HepG2 (cell line): Measurements from ENCODE around the gene NTS. TPM values are rescaled to one million over a fixed set of nuclear protein-coding genes. Genes with fewer than 3 reads are reported as not detected.

Experiments
- ATAC-seq: fragments of 200-7000 bp; cut with Tn5 transposase; 3 replicates; pipeline ENCODE4 v1.9.1; 2020; ENCODE audit warnings: mild to moderate bottlenecking, moderate library complexity
- BruUV-seq: library from RNA; stranded (reverse); fragments of 400-500 nt; replicated peaks from 2 replicates; lab custom pipeline; 2021; lab: Mats Ljungman, UMichigan
- CTCF ChIA-PET: fragments of 300-600 bp; formaldehyde crosslinking; extraction: SDS; loops from one replicate; lab custom pipeline; 2021; ENCODE audit warnings: low total read pairs, inconsistent platforms, low intra/inter-chr PET ratio; lab: Yijun Ruan, JAX
- POLR2A ChIA-PET: fragments of 350-600 bp; sonication (Branson Sonifier 250); formaldehyde crosslinking; loops from one replicate; lab custom pipeline; 2020; ENCODE audit warnings: antibody characterized with exemption, inconsistent platforms; lab: Yijun Ruan, JAX
- DNase-seq: peaks from one replicate; pipeline ENCODE4 v3.0.0-alpha.2; 2015; ENCODE audit warnings: low spot score
- FAIRE-seq: peaks from 3 replicates; lab custom pipeline; 2011; peaks lifted over from hg19 to GRCh38; lab: Jason Lieb, UNC
- H2AFZ ChIP-seq: one replicate; pipeline ENCODE4 v1.6.1; 2011; ENCODE audit warnings: low read length, inconsistent platforms
- H3K27ac ChIP-seq: fragments of 300-600 bp; 3 replicates; pipeline ENCODE4 v1.8.0; 2011; ENCODE audit warnings: mixed run types, mild to moderate bottlenecking, mixed read lengths, low read length, inconsistent platforms; ENCODE audit not compliant: insufficient read depth; ENCODE audit errors: extremely low read length
- H3K27me3 ChIP-seq, 2 experiments: fragments of 200-600 bp in 1 of 2; 2 replicates in 1 of 2; 3 replicates in 1 of 2; pipeline versions ENCODE4 v1.6.0 to v1.8.0; 2011; ENCODE audit warnings: low read length in 2 of 2, mild to moderate bottlenecking in 2 of 2, moderate library complexity in 2 of 2, inconsistent platforms in 1 of 2; ENCODE audit not compliant: insufficient read depth in 2 of 2, control insufficient read depth in 1 of 2
- H3K36me3 ChIP-seq, 2 experiments: fragments of 200-600 bp in 1 of 2; replicated peaks in 1 of 2; 2 replicates in 1 of 2; 3 replicates in 1 of 2; pipeline versions ENCODE4 v1.5.1 to v1.8.0; 2011; ENCODE audit warnings: low read length in 2 of 2, inconsistent platforms in 1 of 2; ENCODE audit not compliant: insufficient read depth in 2 of 2, control insufficient read depth in 1 of 2
- H3K4me1 ChIP-seq: 2 replicates; pipeline ENCODE4 v1.5.1; 2012; ENCODE audit warnings: low read length, inconsistent platforms; ENCODE audit not compliant: insufficient read depth
- H3K4me2 ChIP-seq: 2 replicates; pipeline ENCODE4 v1.6.0; 2011; ENCODE audit warnings: low read depth, low read length, inconsistent platforms
- H3K4me3 ChIP-seq, 3 experiments: fragments of 200-600 bp in 1 of 3; sonication (generic), shearing (Covaris generic) in 1 of 3; replicated peaks in 1 of 3; 2 replicates each; pipeline ENCODE4 v1.5.1; 2011 to 2016; ENCODE audit warnings: low read length in 3 of 3, inconsistent platforms in 2 of 3, low read depth in 2 of 3, mild to moderate bottlenecking in 2 of 3, control low read depth in 1 of 3, mixed read lengths in 1 of 3; ENCODE audit not compliant: insufficient read depth in 1 of 3
- H3K79me2 ChIP-seq: one replicate; pipeline ENCODE4 v1.6.1; 2011; ENCODE audit warnings: low read length, inconsistent platforms; ENCODE audit not compliant: insufficient read depth
- H3K9ac ChIP-seq: 2 replicates; pipeline ENCODE4 v1.6.0; 2011; ENCODE audit warnings: mild to moderate bottlenecking, low read depth, low read length, inconsistent platforms; ENCODE audit not compliant: insufficient read depth
- H3K9me3 ChIP-seq: 2 replicates; pipeline ENCODE4 v1.5.1; 2012; ENCODE audit warnings: mild to moderate bottlenecking, low read length
- H4K20me1 ChIP-seq: 2 replicates; pipeline ENCODE4 v1.6.0; 2011; ENCODE audit warnings: inconsistent platforms, mild to moderate bottlenecking, low read length, moderate library complexity; ENCODE audit not compliant: insufficient read depth
- AHR ChIP-seq: IDR thresholded peaks from 2 replicates; pipeline ENCODE4 v1.6.1; 2018; ENCODE audit warnings: missing genetic modification reagents, missing compliant biosample characterization
- ARNT2 ChIP-seq: sonication (generic); formaldehyde crosslinking; IDR thresholded peaks from 2 replicates; pipeline ENCODE4 v1.8.0; 2022; ENCODE audit warnings: mild to moderate bottlenecking, low read depth, missing genetic modification reagents, moderate library complexity
- ELF4 ChIP-seq: sonication (generic); formaldehyde crosslinking; IDR thresholded peaks from 2 replicates; pipeline ENCODE4 v1.5.0; 2020; ENCODE audit warnings: missing genetic modification reagents, mild to moderate bottlenecking, moderate library complexity, borderline replicate concordance
- ESRRA ChIP-seq: sonication (generic); formaldehyde crosslinking; IDR thresholded peaks from 2 replicates; pipeline ENCODE4 v1.5.1; 2020; ENCODE audit warnings: mild to moderate bottlenecking, low read depth, missing genetic modification reagents
- GTF2F1 ChIP-seq: fragments of 150-350 bp; IDR thresholded peaks from 2 replicates; pipeline ENCODE4 v1.6.1; 2014; ENCODE audit warnings: low read length
- HBP1 ChIP-seq: IDR thresholded peaks from 2 replicates; pipeline ENCODE4 v1.6.1; 2016; ENCODE audit warnings: low read depth, control low read depth
- HINFP ChIP-seq: sonication (generic); formaldehyde crosslinking; IDR thresholded peaks from 2 replicates; pipeline ENCODE4 v1.4.0; 2020; ENCODE audit warnings: low read depth, mild to moderate bottlenecking, missing genetic modification reagents
- KAT7 ChIP-seq: IDR thresholded peaks from 2 replicates; pipeline ENCODE4 v1.6.1; 2018; ENCODE audit warnings: borderline replicate concordance, missing compliant biosample characterization
- MIER3 ChIP-seq: IDR thresholded peaks from 2 replicates; pipeline ENCODE4 v1.6.1; 2016; ENCODE audit warnings: missing compliant biosample characterization, borderline replicate concordance
- MTA1 ChIP-seq: sonication (generic); formaldehyde crosslinking; IDR thresholded peaks from 2 replicates; pipeline ENCODE4 v1.4.0; 2020; ENCODE audit warnings: missing genetic modification reagents, mild to moderate bottlenecking, borderline replicate concordance
- NCOR1 ChIP-seq: fragments of 200-600 bp; sonication (generic); IDR thresholded peaks from 2 replicates; pipeline ENCODE4 v1.7.0; 2017; ENCODE audit warnings: antibody characterized with exemption, low read length, borderline replicate concordance
- POLR2AphosphoS5 ChIP-seq: IDR thresholded peaks from 2 replicates; pipeline ENCODE4 v1.6.1; 2012; ENCODE audit warnings: low read depth, low read length
- SAFB2 ChIP-seq: sonication (generic); formaldehyde crosslinking; IDR thresholded peaks from 2 replicates; pipeline ENCODE4 v1.5.1; 2020; ENCODE audit warnings: missing genetic modification reagents, low read depth, mild to moderate bottlenecking, borderline replicate concordance
- SIN3B ChIP-seq: fragments of 150-350 bp; IDR thresholded peaks from 2 replicates; pipeline ENCODE4 v1.6.1; 2014; ENCODE audit warnings: low read length
- ZBTB49 ChIP-seq: sonication (generic); formaldehyde crosslinking; IDR thresholded peaks from 2 replicates; pipeline ENCODE4 v1.4.0; 2020; ENCODE audit warnings: missing genetic modification reagents, borderline replicate concordance
- ZNF432 ChIP-seq: sonication (generic); formaldehyde crosslinking; IDR thresholded peaks from 2 replicates; pipeline ENCODE4 v1.5.0; 2020; ENCODE audit warnings: missing genetic modification reagents, mild to moderate bottlenecking, borderline replicate concordance
- ZNF556 ChIP-seq: sonication (generic); formaldehyde crosslinking; IDR thresholded peaks from 2 replicates; pipeline ENCODE4 v1.4.0; 2020; ENCODE audit warnings: mild to moderate bottlenecking, missing genetic modification reagents, borderline replicate concordance
- ZNF558 ChIP-seq: sonication (generic); formaldehyde crosslinking; IDR thresholded peaks from 2 replicates; pipeline ENCODE4 v1.9.0; 2022; ENCODE audit warnings: mild to moderate bottlenecking, missing genetic modification reagents, borderline replicate concordance
- ZNF691 ChIP-seq: sonication (generic); formaldehyde crosslinking; IDR thresholded peaks from 2 replicates; pipeline ENCODE4 v1.4.0; 2020; ENCODE audit warnings: missing genetic modification reagents, low read depth, mild to moderate bottlenecking, borderline replicate concordance
- ZNF780A ChIP-seq: sonication (generic); formaldehyde crosslinking; IDR thresholded peaks from 2 replicates; pipeline ENCODE4 v1.8.0; 2022; ENCODE audit warnings: mild to moderate bottlenecking, missing genetic modification reagents, moderate library complexity
- in situ Hi-C: cut with HindIII; loops from 2 replicates; pipeline ENCODE4 v1.10.0; 2017; ENCODE audit warnings: low pct_unique_long_range_greater_than_20kb; ENCODE audit not compliant: extremely low pct_ligation_motif_present
- intact Hi-C: fragments of 100-400 bp; cut with micrococcal nuclease; formaldehyde crosslinking; loops from one replicate; pipeline ENCODE4 v1.10.0; 2022; ENCODE audit not compliant: unreplicated experiment
- polyA plus RNA-seq, 8 experiments: library from polyadenylated mRNA; depleted of rRNA in 3 of 8; stranded (reverse) in 7 of 8; unstranded in 1 of 8; fragments of >200 nt; fragmentation: Illumina TruSeq in 4 of 8; extraction: Trizol in 4 of 8; gene quantifications; 2 replicates each; pipeline versions ENCODE4 v1.2.1 to v1.2.3, GENCODE V29; 2011 to 2016; ENCODE audit warnings: low read depth in 4 of 8, missing spikeins in 1 of 8, mixed read lengths in 1 of 8; ENCODE audit not compliant: insufficient read depth in 1 of 8
- total RNA-seq, 5 experiments: library from RNA; depleted of rRNA; stranded (reverse); fragments of >200 nt; fragmentation: Illumina TruSeq; extraction: Trizol; gene quantifications; 2 replicates each; pipeline ENCODE4 v1.2.3, GENCODE V29; 2016; ENCODE audit warnings: low read depth in 1 of 5

Gene NTS
- total and polyA plus RNA-seq, 2 of the 13 experiments (the other 11 are each of a cell fraction or from before 2014, with no cell fraction given) = 0.05 to 0.13 TPM

GRCh38 chr12:85883763-85884162, 9.7 kb downstream of the NTS start (continued):
- TF ChIP-seq ZNF556 (CRISPR knock-in tag) (no peak), SAFB2 (no peak), ZNF558 (CRISPR knock-in tag) (no peak)

- in situ Hi-C loops (no loop called here), intact Hi-C loops (no loop called here)
- Histone ChIP-seq H3K9ac (no peak overlapping the region), H3K27me3 (no peaks in the 10 kb centered on the region), H3K4me2 (no peak overlapping the region), H3K4me1 (no peaks in the 10 kb centered on the region), H4K20me1 (no peaks in the 10 kb centered on the region), H2AFZ (no peak overlapping the region), H3K36me3 (no peaks in the 10 kb centered on the region), H3K9me3 (no peaks in the 10 kb centered on the region), H3K4me3 (no peak overlapping the region), H3K79me2 (no peaks in the 10 kb centered on the region), H3K27ac (no peak overlapping the region)
- DNase-seq = no peak
- no peak for FAIRE-seq
- ATAC-seq = no peak
- ChIA-PET CTCF (no interaction called here), POLR2A (no interaction called here)
- no TSS peak for BruUV-seq
- TF ChIP-seq KAT7 (CRISPR knock-in tag) = no peak
- no peak for TF ChIP-seq MIER3 (CRISPR knock-in tag)
- TF ChIP-seq ELF4 = no peak
- TF ChIP-seq NCOR1 = no peak
- no peak for TF ChIP-seq SIN3B
- TF ChIP-seq HINFP = no peak
- no peak for TF ChIP-seq ZNF780A
- TF ChIP-seq ZNF432 (CRISPR knock-in tag) = no peak
- TF ChIP-seq ESRRA (CRISPR knock-in tag) = no peak
- TF ChIP-seq MTA1 (CRISPR knock-in tag) = no peak
- TF ChIP-seq GTF2F1 = no peak
- no peak for TF ChIP-seq ARNT2
- TF ChIP-seq AHR = no peak
- TF ChIP-seq POLR2AphosphoS5 = no peak
- no peak for TF ChIP-seq ZNF691 (CRISPR knock-in tag)
- no peak for TF ChIP-seq ZBTB49 (CRISPR knock-in tag)
- no peak for TF ChIP-seq HBP1 (CRISPR knock-in tag)
These were observed 20.6 kb downstream of the NTS start for GRCh38 chr12:85894653-85895052.
